NB4 (cell line): Measurements from ENCODE around the gene ZFP62.

ENCODE experiments used
- POLR2A ChIP-seq: IDR thresholded peaks from 2 replicates; pipeline ENCODE4 v1.6.1; 2011; ENCODE audit warnings: mild to moderate bottlenecking; ENCODE audit not compliant: insufficient read length; ENCODE audit errors: extremely low read depth
- TF ChIP-seq, protein P1 (sequence below): IDR thresholded peaks from one replicate; pipeline ENCODE4 v1.5.1; 2012; ENCODE audit warnings: low read depth, low read length
- TF ChIP-seq, protein P2 (sequence below): IDR thresholded peaks from 2 replicates; pipeline ENCODE4 v1.6.1; 2011; ENCODE audit warnings: low read depth, low read length

DNA sequence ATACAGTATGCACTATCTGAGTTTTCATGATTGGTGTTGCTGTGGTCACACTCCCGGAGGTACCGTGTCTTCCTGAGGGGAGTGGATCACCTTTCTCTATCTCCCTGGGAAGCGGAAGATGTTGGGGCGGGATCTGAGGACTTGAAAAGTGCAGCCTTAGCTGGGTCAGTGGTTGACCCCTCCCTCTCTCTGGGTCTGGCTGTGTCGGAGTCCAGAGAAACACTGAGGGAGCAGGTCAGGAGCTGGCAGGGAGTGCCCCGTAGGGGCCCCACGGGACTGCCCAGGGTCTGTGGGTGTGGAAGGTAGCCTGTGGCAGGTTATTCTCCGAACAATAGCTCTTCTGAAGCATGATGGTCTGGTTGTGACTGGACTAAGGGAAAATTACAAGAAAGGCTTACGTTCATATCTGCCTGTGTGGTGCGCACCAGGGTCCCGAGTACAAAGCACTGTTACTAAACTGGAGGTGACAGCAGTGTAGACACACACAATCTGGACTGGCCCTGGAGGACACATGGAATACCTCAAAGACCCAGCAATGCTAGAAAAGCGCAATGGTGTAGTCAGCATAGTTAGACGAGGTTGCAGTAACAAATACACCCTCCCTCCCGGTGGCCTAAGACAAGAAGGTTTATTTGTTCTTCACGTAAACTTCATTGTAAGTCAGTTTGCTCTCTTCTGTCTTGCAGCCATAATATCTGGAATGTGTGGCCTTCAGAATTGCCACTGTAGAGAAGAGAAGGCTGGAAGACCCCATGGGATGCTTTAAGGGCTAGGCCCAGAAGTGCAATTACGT is 9.4 kb upstream of the ZFP62 start:
- TF ChIP-seq POLR2A = no peak
- TF ChIP-seq, protein P1, sequence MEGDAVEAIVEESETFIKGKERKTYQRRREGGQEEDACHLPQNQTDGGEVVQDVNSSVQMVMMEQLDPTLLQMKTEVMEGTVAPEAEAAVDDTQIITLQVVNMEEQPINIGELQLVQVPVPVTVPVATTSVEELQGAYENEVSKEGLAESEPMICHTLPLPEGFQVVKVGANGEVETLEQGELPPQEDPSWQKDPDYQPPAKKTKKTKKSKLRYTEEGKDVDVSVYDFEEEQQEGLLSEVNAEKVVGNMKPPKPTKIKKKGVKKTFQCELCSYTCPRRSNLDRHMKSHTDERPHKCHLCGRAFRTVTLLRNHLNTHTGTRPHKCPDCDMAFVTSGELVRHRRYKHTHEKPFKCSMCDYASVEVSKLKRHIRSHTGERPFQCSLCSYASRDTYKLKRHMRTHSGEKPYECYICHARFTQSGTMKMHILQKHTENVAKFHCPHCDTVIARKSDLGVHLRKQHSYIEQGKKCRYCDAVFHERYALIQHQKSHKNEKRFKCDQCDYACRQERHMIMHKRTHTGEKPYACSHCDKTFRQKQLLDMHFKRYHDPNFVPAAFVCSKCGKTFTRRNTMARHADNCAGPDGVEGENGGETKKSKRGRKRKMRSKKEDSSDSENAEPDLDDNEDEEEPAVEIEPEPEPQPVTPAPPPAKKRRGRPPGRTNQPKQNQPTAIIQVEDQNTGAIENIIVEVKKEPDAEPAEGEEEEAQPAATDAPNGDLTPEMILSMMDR = no peak
- TF ChIP-seq, protein P2, sequence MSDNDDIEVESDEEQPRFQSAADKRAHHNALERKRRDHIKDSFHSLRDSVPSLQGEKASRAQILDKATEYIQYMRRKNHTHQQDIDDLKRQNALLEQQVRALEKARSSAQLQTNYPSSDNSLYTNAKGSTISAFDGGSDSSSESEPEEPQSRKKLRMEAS = no peak
